ENCODE data around the gene SSR4.

Gene SSR4

GRCh38 chrX:153769865-153770600, 24.4 kb upstream of the SSR4 start:
- DNase-seq (ENCODE audit: low spot score) = no peak

- no peak for DNase-seq (ENCODE audit: low spot score)
These were observed 23.7 kb upstream of the SSR4 start for GRCh38 chrX:153770601-153771414.

- DNase-seq (ENCODE audit: low spot score) = no peak
These were observed 22.8 kb upstream of the SSR4 start for GRCh38 chrX:153771415-153772315.

- no peak for DNase-seq (ENCODE audit: low spot score)
These were observed 21.9 kb upstream of the SSR4 start for GRCh38 chrX:153772316-153773217.

- no peak for DNase-seq (ENCODE audit: low spot score)
These were observed 21.3 kb upstream of the SSR4 start for GRCh38 chrX:153773218-153773611.

- DNase-seq (ENCODE audit: low spot score) = no peak
These were observed 20.5 kb upstream of the SSR4 start for GRCh38 chrX:153773741-153774575.

GRCh38 chrX:153774576-153775292, 19.7 kb upstream of the SSR4 start:
- no peak for DNase-seq (ENCODE audit: low spot score)

GRCh38 chrX:153775293-153776119, 19.0 kb upstream of the SSR4 start:
- no peak for DNase-seq (ENCODE audit: low spot score)

GRCh38 chrX:153776120-153776599, 18.3 kb upstream of the SSR4 start:
- no peak for DNase-seq (ENCODE audit: low spot score)

- no peak for DNase-seq (ENCODE audit: low spot score)
These were observed 17.8 kb upstream of the SSR4 start for GRCh38 chrX:153776611-153777045.

GRCh38 chrX:153777261-153778090, 17.0 kb upstream of the SSR4 start:
- DNase-seq (ENCODE audit: low spot score) = no peak

GRCh38 chrX:153778181-153778580, 16.3 kb upstream of the SSR4 start:
- no peak for DNase-seq (ENCODE audit: low spot score)

GRCh38 chrX:153778684-153779101, 15.8 kb upstream of the SSR4 start:
- DNase-seq (ENCODE audit: low spot score) = no peak

GRCh38 chrX:153779891-153780677, 14.4 kb upstream of the SSR4 start:
- DNase-seq (ENCODE audit: low spot score) = no peak

- no peak for DNase-seq (ENCODE audit: low spot score)
These were observed 13.6 kb upstream of the SSR4 start, which contains the start of gene SRPK3 for GRCh38 chrX:153780678-153781427. Gene SRPK3 (plus strand): TSS chrX:153781041. CDS start chrX:153781087, 46 bp downstream.

All from hematopoietic multipotent progenitor cell treated with erythropoietin and hydrocortisone succinate and interleukin-3 and kit ligand, for 15 days (in vitro differentiated cells).